ENCODE data around the gene BCAM.
A peak's percentile ranks its signal among the peaks of the same experiment; 100 is the strongest.
"Not testable (repeated sequence)": the region's sequence is repeated elsewhere in the genome, so short reads cannot be mapped to it uniquely, and the experiment has no call there.

Gene BCAM

GRCh38 chr19:44808463-44809371 is at the start of gene BCAM:
Gene BCAM, plus strand, starts transcription at chr19:44809103. Its CDS starts 22 bp downstream, at chr19:44809125.
- DNase-seq (ENCODE audit: extremely low read depth in 1 of 2, low read depth in 1 of 2): no peak

- no peak for DNase-seq (ENCODE audit: extremely low read depth in 1 of 2, low read depth in 1 of 2)
These were observed 46.9 kb upstream of the BCAM start for GRCh38 chr19:44762038-44762437.

- DNase-seq (ENCODE audit: extremely low read depth in 1 of 2, low read depth in 1 of 2): no peak
These were observed 43.6 kb upstream of the BCAM start for GRCh38 chr19:44765033-44765948.

GRCh38 chr19:44765949-44766335 is 43.0 kb upstream of the BCAM start:
- no peak for DNase-seq (ENCODE audit: extremely low read depth in 1 of 2, low read depth in 1 of 2)

- no peak for DNase-seq (ENCODE audit: extremely low read depth in 1 of 2, low read depth in 1 of 2)
These were observed 41.4 kb upstream of the BCAM start for GRCh38 chr19:44767295-44768180.

GRCh38 chr19:44770550-44771257 is 38.2 kb upstream of the BCAM start:
- peak; percentile 95 for DNase-seq (ENCODE audit: extremely low read depth in 1 of 2, low read depth in 1 of 2)

- DNase-seq (ENCODE audit: extremely low read depth in 1 of 2, low read depth in 1 of 2): not testable (repeated sequence)
These were observed 36.8 kb upstream of the BCAM start for GRCh38 chr19:44772144-44772543.

- no peak for DNase-seq (ENCODE audit: extremely low read depth in 1 of 2, low read depth in 1 of 2)
These were observed 35.9 kb upstream of the BCAM start for GRCh38 chr19:44772959-44773358.

- no peak for DNase-seq (ENCODE audit: extremely low read depth in 1 of 2, low read depth in 1 of 2)
These were observed 33.1 kb upstream of the BCAM start for GRCh38 chr19:44775676-44776240.

GRCh38 chr19:44776402-44777096 is 32.4 kb upstream of the BCAM start:
- no peak for DNase-seq (ENCODE audit: extremely low read depth in 1 of 2, low read depth in 1 of 2)

- no peak for DNase-seq (ENCODE audit: extremely low read depth in 1 of 2, low read depth in 1 of 2)
These were observed 31.1 kb upstream of the BCAM start, which contains the start of gene CBLC for GRCh38 chr19:44777715-44778347. Gene CBLC, plus strand, starts transcription at chr19:44777890. Its CDS starts 42 bp downstream, at chr19:44777932.

GRCh38 chr19:44779150-44779549 is 29.8 kb upstream of the BCAM start:
- no peak for DNase-seq (ENCODE audit: extremely low read depth in 1 of 2, low read depth in 1 of 2)

GRCh38 chr19:44781694-44782093 is 27.2 kb upstream of the BCAM start:
- not testable (repeated sequence) for DNase-seq (ENCODE audit: extremely low read depth in 1 of 2, low read depth in 1 of 2)

GRCh38 chr19:44782729-44783128 is 26.2 kb upstream of the BCAM start:
- DNase-seq (ENCODE audit: extremely low read depth in 1 of 2, low read depth in 1 of 2): no peak

GRCh38 chr19:44783545-44783944 is 25.4 kb upstream of the BCAM start:
- DNase-seq (ENCODE audit: extremely low read depth in 1 of 2, low read depth in 1 of 2): no peak

GRCh38 chr19:44785271-44785670 is 23.6 kb upstream of the BCAM start:
- DNase-seq (ENCODE audit: extremely low read depth in 1 of 2, low read depth in 1 of 2): no peak

- DNase-seq (ENCODE audit: extremely low read depth in 1 of 2, low read depth in 1 of 2): no peak
These were observed 22.9 kb upstream of the BCAM start for GRCh38 chr19:44785993-44786392.

- DNase-seq (ENCODE audit: extremely low read depth in 1 of 2, low read depth in 1 of 2): no peak
These were observed 19.9 kb upstream of the BCAM start for GRCh38 chr19:44788971-44789370.

Data from stimulated activated CD8-positive, alpha-beta memory T cell treated with anti-CD3 and anti-CD28 coated beads, Interleukin-7, amount 100 ng/mL, for 48 hours (primary cell).